ENCODE data around the gene MOB3B. TPM values are rescaled to one million over a fixed set of nuclear protein-coding genes. Genes with fewer than 3 reads are reported as not detected.
A peak's percentile ranks its signal among the peaks of the same experiment; 100 is the strongest.

MOB3B gene
- total RNA-seq, 1 donor from 2014 or later = 0.07 TPM

GRCh38 chr9:27341545-27342294 lies 187.9 kb downstream of the MOB3B start:
- DNase-seq (ENCODE audit: low read depth, low spot score) = no peak

GRCh38 chr9:27340961-27341511 lies 188.6 kb downstream of the MOB3B start:
- no peak for DNase-seq (ENCODE audit: low read depth, low spot score)

- DNase-seq (ENCODE audit: low read depth, low spot score) = no peak
Observed at GRCh38 chr9:27340285-27340674, 189.3 kb downstream of the MOB3B start.

- no peak for DNase-seq (ENCODE audit: low read depth, low spot score)
Observed at GRCh38 chr9:27339661-27340284, 189.8 kb downstream of the MOB3B start.

- DNase-seq (ENCODE audit: low read depth, low spot score) = no peak
Observed at GRCh38 chr9:27338527-27338903, 191.1 kb downstream of the MOB3B start.

GRCh38 chr9:27337833-27338526 lies 191.6 kb downstream of the MOB3B start:
- no peak for DNase-seq (ENCODE audit: low read depth, low spot score)

GRCh38 chr9:27337236-27337635 lies 192.4 kb downstream of the MOB3B start:
- no peak for DNase-seq (ENCODE audit: low read depth, low spot score)

GRCh38 chr9:27336829-27337228 lies 192.8 kb downstream of the MOB3B start:
- DNase-seq (ENCODE audit: low read depth, low spot score) = no peak

- no peak for DNase-seq (ENCODE audit: low read depth, low spot score)
Observed at GRCh38 chr9:27336126-27336525, 193.5 kb downstream of the MOB3B start.

GRCh38 chr9:27335075-27335474 lies 194.5 kb downstream of the MOB3B start:
- DNase-seq (ENCODE audit: low read depth, low spot score) = no peak

- DNase-seq (ENCODE audit: low read depth, low spot score) = peak; percentile 20
Observed at GRCh38 chr9:27333241-27334052, 196.2 kb downstream of the MOB3B start.

- DNase-seq (ENCODE audit: low read depth, low spot score) = no peak
Observed at GRCh38 chr9:27331393-27331792, 198.2 kb downstream of the MOB3B start.

GRCh38 chr9:27329291-27329690 lies 200.3 kb downstream of the MOB3B start:
- no peak for DNase-seq (ENCODE audit: low read depth, low spot score)

- DNase-seq (ENCODE audit: low read depth, low spot score) = no peak
Observed at GRCh38 chr9:27328483-27328882, 201.1 kb downstream of the MOB3B start.

GRCh38 chr9:27311184-27311583 lies 218.4 kb downstream of the MOB3B start:
- no peak for DNase-seq (ENCODE audit: low read depth, low spot score)

GRCh38 chr9:27310582-27310981 lies 219.0 kb downstream of the MOB3B start:
- DNase-seq (ENCODE audit: low read depth, low spot score) = no peak

- DNase-seq (ENCODE audit: low read depth, low spot score) = no peak
Observed at GRCh38 chr9:27308691-27309390, 220.8 kb downstream of the MOB3B start.

- no peak for DNase-seq (ENCODE audit: low read depth, low spot score)
Observed at GRCh38 chr9:27304521-27304920, 225.1 kb downstream of the MOB3B start.

- no peak for DNase-seq (ENCODE audit: low read depth, low spot score)
Observed at GRCh38 chr9:27303219-27303618, 226.4 kb downstream of the MOB3B start.

- DNase-seq (ENCODE audit: low read depth, low spot score) = no peak
Observed at GRCh38 chr9:27297050-27297449, 232.6 kb downstream of the MOB3B start, which contains the start of gene EQTN. Gene EQTN (minus strand): TSS chr9:27297150. CDS start chr9:27297055, 95 bp downstream.

GRCh38 chr9:27293996-27294395 lies 235.6 kb downstream of the MOB3B start:
- DNase-seq (ENCODE audit: low read depth, low spot score) = no peak
